ENCODE results near the gene GIPR.

The GIPR gene

DNA sequence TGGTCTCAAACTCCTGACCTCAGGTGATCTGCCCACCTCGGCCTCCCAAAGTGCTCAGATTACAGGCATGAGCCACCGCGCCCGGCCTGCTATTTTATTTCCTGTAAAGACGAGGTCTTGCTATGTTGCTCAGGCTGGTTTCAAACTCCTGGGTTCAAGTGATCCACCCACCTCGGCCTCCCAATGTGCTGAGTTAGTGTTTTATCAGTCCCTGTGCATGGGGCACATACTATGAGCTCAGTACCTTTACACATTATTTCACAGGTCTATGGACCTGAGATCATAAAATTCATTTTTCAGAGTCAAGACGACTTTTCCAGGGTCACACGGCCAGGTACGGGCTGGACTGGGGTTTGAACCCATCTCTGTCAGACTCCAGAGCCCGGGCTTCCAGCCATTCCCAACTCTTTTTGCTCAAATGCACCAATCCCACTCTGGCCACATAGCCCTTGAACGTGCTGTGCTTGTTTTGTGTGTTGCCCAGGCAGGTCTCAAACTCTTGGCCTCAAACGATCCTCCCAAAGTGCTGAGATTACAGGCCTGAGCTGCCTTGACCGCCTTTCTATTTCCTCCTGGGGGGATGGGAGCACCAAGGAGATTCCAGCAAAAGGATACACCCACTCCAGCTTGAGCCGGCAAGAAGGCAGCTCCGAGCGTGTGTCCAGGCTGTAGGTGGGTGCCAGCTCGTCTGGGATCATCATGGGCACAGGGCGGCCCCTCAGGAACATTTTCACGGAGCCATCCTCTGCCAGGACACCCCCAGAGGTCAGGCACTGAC lies 29.9 kb upstream of the GIPR start:
- Histone ChIP-seq H2AK5ac (ENCODE audit: low read length) (no peak overlapping the region), H3K4me2 (ENCODE audit: low read length) (peak overlapping the region; percentile 94), H4K8ac (ENCODE audit: low read depth, low read length) (no peak overlapping the region), H3K36me3 (ENCODE audit: control insufficient read depth, insufficient read depth, low read length) (no peaks in the 10 kb centered on the region), H2BK120ac (ENCODE audit: low read depth, low read length) (no peak overlapping the region), H3K23ac (ENCODE audit: low read length) (no peak overlapping the region), H3K27ac (ENCODE audit: low read depth, low read length) (peak overlapping the region; percentile 56), H2BK5ac (ENCODE audit: low read length) (no peak overlapping the region), H3K9ac (ENCODE audit: low read length) (peak overlapping the region; percentile 76), H3K4ac (ENCODE audit: low read depth, low read length) (peak overlapping the region; percentile 40), H3K79me1 (ENCODE audit: low read length) (no peaks in the 10 kb centered on the region), H2BK15ac (replicated peaks; ENCODE audit: low read depth) (no peak overlapping the region), H3K18ac (ENCODE audit: low read length) (peak overlapping the region; percentile 52), H4K5ac (ENCODE audit: low read length) (no peak overlapping the region), H3K4me1 (ENCODE audit: control insufficient read depth, low read depth, low read length) (peaks cover 3% of the 10 kb centered on the region), H3K56ac (ENCODE audit: low read length) (peak overlapping the region; percentile 93), H3K79me2 (ENCODE audit: control insufficient read depth, insufficient read depth, low read length) (no peaks in the 10 kb centered on the region), H3K4me3 (ENCODE audit: low read length) (peak overlapping the region; percentile 67), H3K27me3 (ENCODE audit: insufficient read depth, low read length, poor library complexity) (no peaks in the 10 kb centered on the region)
- WGBS (ENCODE audit: extremely low coverage, insufficient coverage, low lambda C conversion rate) = no CpG with 5 or more reads among the region's 19 CpGs
- peak; percentile 80 for DNase-seq

GRCh38 chr19:45638930-45639729 lies 28.9 kb upstream of the GIPR start, which contains the start of gene EML2:
TSS of gene EML2 (minus strand) at chr19:45639397. CDS start at chr19:45639376, 21 bp downstream.
- no peaks in the 10 kb centered on the region for H3K36me3 ChIP-seq (ENCODE audit: control insufficient read depth, insufficient read depth, low read length)
- H3K79me2 ChIP-seq (ENCODE audit: control insufficient read depth, insufficient read depth, low read length) = no peaks in the 10 kb centered on the region
- H4K8ac ChIP-seq (ENCODE audit: low read depth, low read length) = no peak within 1 kb of the TSS
- no peaks in the 10 kb centered on the region for H3K79me1 ChIP-seq (ENCODE audit: low read length)
- no peak within 1 kb of the TSS for H3K23ac ChIP-seq (ENCODE audit: low read length)
- H3K4ac ChIP-seq (ENCODE audit: low read depth, low read length) = peak within 1 kb of the TSS; percentile 40
- no peak within 1 kb of the TSS for H2BK120ac ChIP-seq (ENCODE audit: low read depth, low read length)
- no peak within 1 kb of the TSS for H4K5ac ChIP-seq (ENCODE audit: low read length)
- peak within 1 kb of the TSS; percentile 52 for H3K18ac ChIP-seq (ENCODE audit: low read length)
- H3K27me3 ChIP-seq (ENCODE audit: insufficient read depth, low read length, poor library complexity) = no peaks in the 10 kb centered on the region
- H3K56ac ChIP-seq (ENCODE audit: low read length) = peak within 1 kb of the TSS; percentile 93
- H3K4me2 ChIP-seq (ENCODE audit: low read length) = peak within 1 kb of the TSS; percentile 94
- peak within 1 kb of the TSS; percentile 76 for H3K9ac ChIP-seq (ENCODE audit: low read length)
- H2BK5ac ChIP-seq (ENCODE audit: low read length) = peak within 1 kb of the TSS; percentile 51
- WGBS (ENCODE audit: extremely low coverage, insufficient coverage, low lambda C conversion rate) = no CpG with 5 or more reads among the region's 52 CpGs
- no peak within 1 kb of the TSS for H2AK5ac ChIP-seq (ENCODE audit: low read length)
- H3K4me3 ChIP-seq (ENCODE audit: low read length) = peak within 1 kb of the TSS; percentile 67
- H3K4me1 ChIP-seq (ENCODE audit: control insufficient read depth, low read depth, low read length) = peaks cover 7% of the 10 kb centered on the region
- H3K27ac ChIP-seq (ENCODE audit: low read depth, low read length) = peak within 1 kb of the TSS; percentile 53
- no peak within 1 kb of the TSS for H2BK15ac ChIP-seq (replicated peaks; ENCODE audit: low read depth)
- peak; percentile 89 for DNase-seq

DNA sequence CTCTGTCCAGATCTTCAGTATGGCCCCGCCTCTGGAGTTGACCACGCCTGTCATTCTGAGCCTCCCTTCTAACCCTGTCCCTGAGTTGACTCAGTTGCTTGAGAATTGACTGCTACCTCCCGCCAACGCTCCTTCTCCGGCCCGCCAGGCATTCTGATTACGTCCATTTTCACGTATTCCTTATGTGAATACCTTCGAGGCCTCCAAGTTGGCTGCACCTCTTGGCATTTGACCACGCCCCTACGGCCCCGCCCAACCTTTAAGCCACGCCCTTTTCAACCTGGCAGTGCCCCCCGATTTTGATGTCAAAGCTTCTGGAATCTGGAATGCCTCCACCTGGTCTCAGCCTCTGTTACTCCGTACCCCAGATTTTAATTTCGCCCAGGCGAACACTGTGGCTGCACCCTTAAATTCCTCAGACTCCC lies 27.2 kb upstream of the GIPR start:
- H3K4me3 ChIP-seq (ENCODE audit: low read length) = no peak overlapping the region
- H3K23ac ChIP-seq (ENCODE audit: low read length) = no peak overlapping the region
- H3K4me1 ChIP-seq (ENCODE audit: control insufficient read depth, low read depth, low read length) = peaks cover 9% of the 10 kb centered on the region
- no peak overlapping the region for H2BK15ac ChIP-seq (replicated peaks; ENCODE audit: low read depth)
- H2AK5ac ChIP-seq (ENCODE audit: low read length) = no peak overlapping the region
- no peak overlapping the region for H3K27ac ChIP-seq (ENCODE audit: low read depth, low read length)
- H4K5ac ChIP-seq (ENCODE audit: low read length) = no peak overlapping the region
- no peaks in the 10 kb centered on the region for H3K79me2 ChIP-seq (ENCODE audit: control insufficient read depth, insufficient read depth, low read length)
- peak overlapping the region; percentile 63 for H3K56ac ChIP-seq (ENCODE audit: low read length)
- H3K27me3 ChIP-seq (ENCODE audit: insufficient read depth, low read length, poor library complexity) = no peaks in the 10 kb centered on the region
- no peak overlapping the region for H2BK5ac ChIP-seq (ENCODE audit: low read length)
- no CpG with 5 or more reads among the region's 17 CpGs for WGBS (ENCODE audit: extremely low coverage, insufficient coverage, low lambda C conversion rate)
- no peaks in the 10 kb centered on the region for H3K36me3 ChIP-seq (ENCODE audit: control insufficient read depth, insufficient read depth, low read length)
- H3K4me2 ChIP-seq (ENCODE audit: low read length) = peak overlapping the region; percentile 52
- no peak overlapping the region for H4K8ac ChIP-seq (ENCODE audit: low read depth, low read length)
- no peak overlapping the region for H3K4ac ChIP-seq (ENCODE audit: low read depth, low read length)
- no peak overlapping the region for H3K18ac ChIP-seq (ENCODE audit: low read length)
- H3K79me1 ChIP-seq (ENCODE audit: low read length) = no peaks in the 10 kb centered on the region
- no peak overlapping the region for H3K9ac ChIP-seq (ENCODE audit: low read length)
- no peak for DNase-seq
- H2BK120ac ChIP-seq (ENCODE audit: low read depth, low read length) = no peak overlapping the region

GRCh38 chr19:45641274-45642105 lies 26.5 kb upstream of the GIPR start:
- H4K8ac ChIP-seq (ENCODE audit: low read depth, low read length) = no peak overlapping the region
- no peak overlapping the region for H2AK5ac ChIP-seq (ENCODE audit: low read length)
- H3K27me3 ChIP-seq (ENCODE audit: insufficient read depth, low read length, poor library complexity) = no peaks in the 10 kb centered on the region
- H3K79me1 ChIP-seq (ENCODE audit: low read length) = no peaks in the 10 kb centered on the region
- WGBS (ENCODE audit: extremely low coverage, insufficient coverage, low lambda C conversion rate) = no CpG with 5 or more reads among the region's 40 CpGs
- H3K4me1 ChIP-seq (ENCODE audit: control insufficient read depth, low read depth, low read length) = peaks cover 9% of the 10 kb centered on the region
- no peaks in the 10 kb centered on the region for H3K79me2 ChIP-seq (ENCODE audit: control insufficient read depth, insufficient read depth, low read length)
- no peak overlapping the region for H3K4ac ChIP-seq (ENCODE audit: low read depth, low read length)
- H4K5ac ChIP-seq (ENCODE audit: low read length) = no peak overlapping the region
- H3K4me2 ChIP-seq (ENCODE audit: low read length) = peak overlapping the region; percentile 52
- H2BK15ac ChIP-seq (replicated peaks; ENCODE audit: low read depth) = no peak overlapping the region
- DNase-seq = peak; percentile 99
- H3K9ac ChIP-seq (ENCODE audit: low read length) = peak overlapping the region; percentile 70
- H3K36me3 ChIP-seq (ENCODE audit: control insufficient read depth, insufficient read depth, low read length) = no peaks in the 10 kb centered on the region
- peak overlapping the region; percentile 1 for H3K4me3 ChIP-seq (ENCODE audit: low read length)
- H3K23ac ChIP-seq (ENCODE audit: low read length) = no peak overlapping the region
- H3K18ac ChIP-seq (ENCODE audit: low read length) = no peak overlapping the region
- peak overlapping the region; percentile 79 for H3K56ac ChIP-seq (ENCODE audit: low read length)
- H3K27ac ChIP-seq (ENCODE audit: low read depth, low read length) = no peak overlapping the region
- no peak overlapping the region for H2BK5ac ChIP-seq (ENCODE audit: low read length)
- H2BK120ac ChIP-seq (ENCODE audit: low read depth, low read length) = no peak overlapping the region

- Histone ChIP-seq H3K27me3 (ENCODE audit: insufficient read depth, low read length, poor library complexity) (no peaks in the 10 kb centered on the region), H3K79me1 (ENCODE audit: low read length) (no peaks in the 10 kb centered on the region), H3K9ac (ENCODE audit: low read length) (peak overlapping the region; percentile 73), H3K4me2 (ENCODE audit: low read length) (peak overlapping the region; percentile 96), H2AK5ac (ENCODE audit: low read length) (no peak overlapping the region), H3K4me1 (ENCODE audit: control insufficient read depth, low read depth, low read length) (peaks cover 6% of the 10 kb centered on the region), H3K36me3 (ENCODE audit: control insufficient read depth, insufficient read depth, low read length) (no peaks in the 10 kb centered on the region), H3K56ac (ENCODE audit: low read length) (peak overlapping the region; percentile 82), H2BK5ac (ENCODE audit: low read length) (no peak overlapping the region), H3K4me3 (ENCODE audit: low read length) (peak overlapping the region; percentile 55), H2BK15ac (replicated peaks; ENCODE audit: low read depth) (no peak overlapping the region), H3K27ac (ENCODE audit: low read depth, low read length) (no peak overlapping the region), H3K18ac (ENCODE audit: low read length) (no peak overlapping the region), H3K79me2 (ENCODE audit: control insufficient read depth, insufficient read depth, low read length) (no peaks in the 10 kb centered on the region), H3K4ac (ENCODE audit: low read depth, low read length) (no peak overlapping the region), H2BK120ac (ENCODE audit: low read depth, low read length) (no peak overlapping the region), H4K8ac (ENCODE audit: low read depth, low read length) (no peak overlapping the region), H3K23ac (ENCODE audit: low read length) (no peak overlapping the region), H4K5ac (ENCODE audit: low read length) (no peak overlapping the region)
- DNase-seq = peak; percentile 91
- WGBS (ENCODE audit: extremely low coverage, insufficient coverage, low lambda C conversion rate) = no CpG with 5 or more reads among the region's 39 CpGs
These were observed 24.7 kb upstream of the GIPR start for GRCh38 chr19:45643024-45643926.

All from mesendoderm (in vitro differentiated cells).